Psoas muscle (tissue), 8 donors: ENCODE measurements around the gene ATCAY. TPM values are rescaled to one million over a fixed set of nuclear protein-coding genes. Genes with fewer than 3 reads are reported as not detected.
A peak's percentile ranks its signal among the peaks of the same experiment; 100 is the strongest.
"Not testable (repeated sequence)": the region's sequence is repeated elsewhere in the genome, so short reads cannot be mapped to it uniquely, and the experiment has no call there.

Experiments used
- ATAC-seq, 4 donors: fragments of 200-7000 bp; cut with Tn5 transposase; one replicate each; pipeline ENCODE4 v1.9.1; 2020; ENCODE audit warnings: moderate library complexity in 3 of 4, mild to moderate bottlenecking in 2 of 4
- DNase-seq, 2 donors: peaks; one replicate each; pipeline ENCODE4 v3.0.0-alpha.2; 2020
- H3K27ac ChIP-seq: fragments of 200-600 bp; one replicate; pipeline ENCODE4 v1.8.0; 2022
- H3K27me3 ChIP-seq, 3 donors: fragments of 200-600 bp in 1 of 3; one replicate each; pipeline versions ENCODE4 v1.6.1 to v1.8.0; 2013 to 2022; ENCODE audit warnings: low read length in 2 of 3, mild to moderate bottlenecking in 2 of 3, moderate library complexity in 1 of 3; ENCODE audit not compliant: insufficient read depth in 3 of 3
- H3K36me3 ChIP-seq, 2 donors: fragments of 200-600 bp in 1 of 2; one replicate each; pipeline versions ENCODE4 v1.6.1 to v1.8.0; 2013 to 2022; ENCODE audit warnings: low read depth in 1 of 2, mild to moderate bottlenecking in 1 of 2, moderate library complexity in 1 of 2; ENCODE audit not compliant: insufficient read depth in 1 of 2
- H3K4me1 ChIP-seq: fragments of 200-600 bp; one replicate; pipeline ENCODE4 v1.8.0; 2022
- H3K4me3 ChIP-seq: fragments of 200-600 bp; one replicate; pipeline ENCODE4 v1.8.0; 2022; ENCODE audit warnings: mild to moderate bottlenecking
- H3K9me3 ChIP-seq: fragments of 200-600 bp; one replicate; pipeline ENCODE4 v1.8.0; 2022
- CTCF ChIP-seq: fragments of 200-600 bp; IDR thresholded peaks from one replicate; pipeline ENCODE4 v1.8.0; 2022; ENCODE audit warnings: antibody characterized with exemption
- WGBS, 3 donors: extraction: QIAGEN DNeasy Blood & Tissue Kit; methylation state at CpG; one replicate each; pipeline versions ENCODE4 v1.1.6 to v1.1.7; 2013; 5-methylcytosine and 5-hydroxymethylcytosine counted together
- intact Hi-C, 2 donors: fragments of 100-400 bp; cut with DNase I; formaldehyde crosslinking; loops; one replicate each; pipeline versions ENCODE4 v1.11.0 to v1.14.2; 2022
- polyA plus RNA-seq, 3 donors: library from polyadenylated mRNA; stranded (reverse); fragments of 200-250 nt; gene quantifications; one replicate each; pipeline ENCODE4 v1.2.3, GENCODE V29; 2013
- total RNA-seq, 4 donors: library from RNA; stranded (reverse); fragmentation: NEBNext Ultra II Directional in 2 of 4; extraction: Animal tissue kit (Norgen Biotek cat#: 25700) in 2 of 4; gene quantifications; one replicate each; pipeline versions ENCODE4 v1.2.1 to v1.2.4, GENCODE V29; 2021 to 2023
- donor health status: healthy with polysubstance abuse.
- donor health status: DM: no; HTN: no; CAD: no; lungs with moderate emphysema.
- donor health status: Bipolar disorder and iron deficiency.
- donor health status: healthy.
- donor health status: DM: yes; HTN: yes; CAD: no.
- donor health status: DM: no; HTN: no; CAD: no.
- donor health status: DM: no; HTN: no; CAD: no.
- donor health status: DM: yes; HTN: yes; CAD: no.

The ATCAY gene
- total and polyA plus RNA-seq, 7 donors = 0.04 TPM; not detected in 6

- DNase-seq (no peak), ATAC-seq (peak; percentile 1 to 20 (median 18))
- peak overlapping the region; percentile 84 for H3K4me3 ChIP-seq
- 17 to 23% (median 21%) methylated on average over 13 to 20 of the region's 20 CpGs for WGBS, 3 donors
- no peaks in the 10 kb centered on the region for H3K36me3 ChIP-seq
- peaks cover 44% of the 10 kb centered on the region for H3K4me1 ChIP-seq
- no peaks in the 10 kb centered on the region for H3K27me3 ChIP-seq
- H3K27ac ChIP-seq = peak overlapping the region; percentile 99
- no peak for TF ChIP-seq CTCF
- intact Hi-C loops = loop anchor here in 1 of 2 donors (2.0 kb wide), 1 partner anchor 35 kb away; the partner anchor contains the start of gene EEF2
- no peaks in the 10 kb centered on the region for H3K9me3 ChIP-seq
These were observed 69.7 kb downstream of the ATCAY start for GRCh38 chr19:3949997-3950859.

GRCh38 chr19:3950871-3951861 lies 70.7 kb downstream of the ATCAY start:
- TF ChIP-seq CTCF = no peak
- Histone ChIP-seq H3K9me3 (no peaks in the 10 kb centered on the region), H3K4me1 (peaks cover 42% of the 10 kb centered on the region), H3K27me3 (no peaks in the 10 kb centered on the region), H3K36me3 (peaks cover 3 to 7% of the 10 kb centered on the region in 2 donors), H3K4me3 (peak overlapping the region; percentile 84), H3K27ac (peak overlapping the region; percentile 99)
- ATAC-seq (peak; percentile 74 to 81 (median 77)), DNase-seq (peak; percentile 80 to 93)
- intact Hi-C loops = loop anchor here in 1 of 2 donors (2.0 kb wide), 1 partner anchor 34 kb away; the partner anchor contains the start of gene EEF2
- 12 to 22% (median 14%) methylated on average over 34 to 41 of the region's 41 CpGs for WGBS, 3 donors

GRCh38 chr19:3952755-3953276 lies 72.3 kb downstream of the ATCAY start:
- intact Hi-C loops, H3K9me3 ChIP-seq, DNase-seq, H3K27me3 ChIP-seq, H3K4me3 ChIP-seq, ATAC-seq: not testable (repeated sequence)
- WGBS, 3 donors = 56 to 72% (median 59%) methylated on average over 9 of the region's 9 CpGs
- Histone ChIP-seq H3K27ac (peak overlapping the region; percentile 99), H3K4me1 (peaks cover 41% of the 10 kb centered on the region), H3K36me3 (peaks cover 3 to 21% of the 10 kb centered on the region in 2 donors)

GRCh38 chr19:3954107-3954506 lies 73.6 kb downstream of the ATCAY start:
- ATAC-seq (peak in 3 of 4 donors; percentile 8 to 33 (median 11)), DNase-seq (no peak)
- intact Hi-C loops = no loop called here
- no peaks in the 10 kb centered on the region for H3K9me3 ChIP-seq
- 35 to 57% (median 35%) methylated on average over 12 of the region's 12 CpGs for WGBS, 3 donors
- peak overlapping the region; percentile 99 for H3K27ac ChIP-seq
- H3K36me3 ChIP-seq = peaks cover 8 to 33% of the 10 kb centered on the region in 2 donors
- TF ChIP-seq CTCF = no peak
- H3K27me3 ChIP-seq = no peaks in the 10 kb centered on the region
- H3K4me1 ChIP-seq = peaks cover 51% of the 10 kb centered on the region
- H3K4me3 ChIP-seq = no peak overlapping the region

GRCh38 chr19:3955276-3955675 lies 74.8 kb downstream of the ATCAY start:
- 64 to 87% (median 72%) methylated on average over 13 of the region's 13 CpGs for WGBS, 3 donors
- H3K9me3 ChIP-seq, ATAC-seq, intact Hi-C loops, H3K4me3 ChIP-seq, DNase-seq, H3K27me3 ChIP-seq: not testable (repeated sequence)
- Histone ChIP-seq H3K27ac (peak overlapping the region; percentile 99), H3K36me3 (peaks cover 11 to 45% of the 10 kb centered on the region in 2 donors), H3K4me1 (peaks cover 49% of the 10 kb centered on the region)
